ENCODE results near the gene HOXC11. TPM values are rescaled to one million over a fixed set of nuclear protein-coding genes. Genes with fewer than 3 reads are reported as not detected.

HOXC11 gene
- total and polyA plus RNA-seq, 2 experiments from 2014 or later = not detected

DNA sequence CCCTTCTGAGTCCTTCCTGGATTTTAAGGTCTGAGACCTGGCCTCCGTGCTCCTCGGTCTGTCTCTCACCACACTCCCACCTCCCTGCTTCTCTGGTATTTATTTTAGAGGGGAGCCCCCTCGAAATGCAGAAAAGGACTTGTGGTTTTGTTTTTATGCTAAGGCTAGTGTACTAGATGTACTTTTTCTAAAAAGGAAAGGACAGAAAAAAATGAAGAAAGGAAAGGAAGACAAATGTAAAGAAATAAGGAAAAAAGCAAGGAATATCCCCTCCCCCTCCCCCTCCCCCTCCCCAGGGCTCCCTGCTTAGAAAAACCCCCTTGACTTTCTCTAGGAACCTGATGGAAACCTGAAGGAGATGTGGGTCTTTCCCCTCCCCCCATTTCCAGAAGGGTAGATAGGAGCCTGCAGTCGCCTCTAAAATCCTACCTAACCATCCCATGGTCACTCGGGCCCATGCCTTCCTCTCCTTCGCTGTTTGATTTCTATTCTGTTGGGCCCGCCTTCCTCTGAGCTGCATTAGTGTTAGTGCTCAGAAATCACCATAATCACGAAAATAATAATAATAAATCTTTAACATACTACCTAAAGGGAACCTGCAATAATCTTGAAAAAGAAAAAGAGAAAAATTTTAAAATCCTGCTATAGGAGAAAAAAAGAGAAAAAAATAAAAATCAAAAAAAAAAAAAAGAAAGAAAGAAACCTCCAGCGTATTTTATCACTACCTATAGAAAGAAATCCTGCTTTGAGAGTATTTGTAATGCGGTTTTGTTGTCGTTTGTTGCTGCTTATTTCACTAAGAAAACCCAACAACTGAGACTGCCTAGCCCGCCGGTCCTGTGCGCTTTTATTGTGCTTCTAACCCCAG lies 39.0 kb downstream of the HOXC11 start (continued):
- TF ChIP-seq, protein P1, sequence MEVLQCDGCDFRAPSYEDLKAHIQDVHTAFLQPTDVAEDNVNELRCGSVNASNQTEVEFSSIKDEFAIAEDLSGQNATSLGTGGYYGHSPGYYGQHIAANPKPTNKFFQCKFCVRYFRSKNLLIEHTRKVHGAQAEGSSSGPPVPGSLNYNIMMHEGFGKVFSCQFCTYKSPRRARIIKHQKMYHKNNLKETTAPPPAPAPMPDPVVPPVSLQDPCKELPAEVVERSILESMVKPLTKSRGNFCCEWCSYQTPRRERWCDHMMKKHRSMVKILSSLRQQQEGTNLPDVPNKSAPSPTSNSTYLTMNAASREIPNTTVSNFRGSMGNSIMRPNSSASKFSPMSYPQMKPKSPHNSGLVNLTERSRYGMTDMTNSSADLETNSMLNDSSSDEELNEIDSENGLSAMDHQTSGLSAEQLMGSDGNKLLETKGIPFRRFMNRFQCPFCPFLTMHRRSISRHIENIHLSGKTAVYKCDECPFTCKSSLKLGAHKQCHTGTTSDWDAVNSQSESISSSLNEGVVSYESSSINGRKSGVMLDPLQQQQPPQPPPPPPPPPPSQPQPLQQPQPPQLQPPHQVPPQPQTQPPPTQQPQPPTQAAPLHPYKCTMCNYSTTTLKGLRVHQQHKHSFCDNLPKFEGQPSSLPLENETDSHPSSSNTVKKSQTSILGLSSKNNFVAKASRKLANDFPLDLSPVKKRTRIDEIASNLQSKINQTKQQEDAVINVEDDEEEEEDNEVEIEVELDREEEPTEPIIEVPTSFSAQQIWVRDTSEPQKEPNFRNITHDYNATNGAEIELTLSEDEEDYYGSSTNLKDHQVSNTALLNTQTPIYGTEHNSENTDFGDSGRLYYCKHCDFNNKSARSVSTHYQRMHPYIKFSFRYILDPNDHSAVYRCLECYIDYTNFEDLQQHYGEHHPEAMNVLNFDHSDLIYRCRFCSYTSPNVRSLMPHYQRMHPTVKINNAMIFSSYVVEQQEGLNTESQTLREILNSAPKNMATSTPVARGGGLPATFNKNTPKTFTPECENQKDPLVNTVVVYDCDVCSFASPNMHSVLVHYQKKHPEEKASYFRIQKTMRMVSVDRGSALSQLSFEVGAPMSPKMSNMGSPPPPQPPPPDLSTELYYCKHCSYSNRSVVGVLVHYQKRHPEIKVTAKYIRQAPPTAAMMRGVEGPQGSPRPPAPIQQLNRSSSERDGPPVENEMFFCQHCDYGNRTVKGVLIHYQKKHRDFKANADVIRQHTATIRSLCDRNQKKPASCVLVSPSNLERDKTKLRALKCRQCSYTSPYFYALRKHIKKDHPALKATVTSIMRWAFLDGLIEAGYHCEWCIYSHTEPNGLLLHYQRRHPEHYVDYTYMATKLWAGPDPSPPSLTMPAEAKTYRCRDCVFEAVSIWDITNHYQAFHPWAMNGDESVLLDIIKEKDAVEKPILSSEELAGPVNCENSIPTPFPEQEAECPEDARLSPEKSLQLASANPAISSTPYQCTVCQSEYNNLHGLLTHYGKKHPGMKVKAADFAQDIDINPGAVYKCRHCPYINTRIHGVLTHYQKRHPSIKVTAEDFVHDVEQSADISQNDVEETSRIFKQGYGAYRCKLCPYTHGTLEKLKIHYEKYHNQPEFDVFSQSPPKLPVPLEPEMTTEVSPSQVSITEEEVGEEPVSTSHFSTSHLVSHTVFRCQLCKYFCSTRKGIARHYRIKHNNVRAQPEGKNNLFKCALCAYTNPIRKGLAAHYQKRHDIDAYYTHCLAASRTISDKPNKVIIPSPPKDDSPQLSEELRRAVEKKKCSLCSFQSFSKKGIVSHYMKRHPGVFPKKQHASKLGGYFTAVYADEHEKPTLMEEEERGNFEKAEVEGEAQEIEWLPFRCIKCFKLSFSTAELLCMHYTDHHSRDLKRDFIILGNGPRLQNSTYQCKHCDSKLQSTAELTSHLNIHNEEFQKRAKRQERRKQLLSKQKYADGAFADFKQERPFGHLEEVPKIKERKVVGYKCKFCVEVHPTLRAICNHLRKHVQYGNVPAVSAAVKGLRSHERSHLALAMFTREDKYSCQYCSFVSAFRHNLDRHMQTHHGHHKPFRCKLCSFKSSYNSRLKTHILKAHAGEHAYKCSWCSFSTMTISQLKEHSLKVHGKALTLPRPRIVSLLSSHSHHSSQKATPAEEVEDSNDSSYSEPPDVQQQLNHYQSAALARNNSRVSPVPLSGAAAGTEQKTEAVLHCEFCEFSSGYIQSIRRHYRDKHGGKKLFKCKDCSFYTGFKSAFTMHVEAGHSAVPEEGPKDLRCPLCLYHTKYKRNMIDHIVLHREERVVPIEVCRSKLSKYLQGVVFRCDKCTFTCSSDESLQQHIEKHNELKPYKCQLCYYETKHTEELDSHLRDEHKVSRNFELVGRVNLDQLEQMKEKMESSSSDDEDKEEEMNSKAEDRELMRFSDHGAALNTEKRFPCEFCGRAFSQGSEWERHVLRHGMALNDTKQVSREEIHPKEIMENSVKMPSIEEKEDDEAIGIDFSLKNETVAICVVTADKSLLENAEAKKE (CRISPR knock-in tag; IDR thresholded peaks at IDR 0.05) = no peak
- TF ChIP-seq EZH2phosphoT487 (IDR thresholded peaks at IDR 0.05; ENCODE audit: unreplicated experiment) (peak; percentile 6), POLR2AphosphoS5 (IDR thresholded peaks at IDR 0.05; ENCODE audit: low read depth) (no peak)

GRCh38 chr12:54012631-54013409 lies 39.9 kb downstream of the HOXC11 start:
- Mint-ChIP-seq H3K27me3 (ENCODE audit: insufficient read depth, low read depth, poor library complexity) (peaks cover 99% of the 10 kb centered on the region), H3K4me1 (peaks cover 33% of the 10 kb centered on the region), H3K36me3 (ENCODE audit: low read depth) (no peaks in the 10 kb centered on the region), H3K4me3 (no peak overlapping the region), H3K9me3 (no peaks in the 10 kb centered on the region; the same call in 2 of the 3 replicates), H3K27ac (no peak overlapping the region)
- no peak overlapping the region for H3K4me3 ChIP-seq
- no peaks in the 10 kb centered on the region for H3K9me2 ChIP-seq (ENCODE audit: insufficient read depth)
- no peak overlapping the region for H3K4me2 ChIP-seq
- no peaks in the 10 kb centered on the region for H3K79me2 ChIP-seq (replicated peaks; ENCODE audit: insufficient read depth)
- H3K4me1 ChIP-seq (ENCODE audit: insufficient read depth) = peaks cover 50% of the 10 kb centered on the region
- TF ChIP-seq EZH2 (IDR thresholded peaks at IDR 0.05; ENCODE audit: low read depth, unreplicated experiment) = peak; percentile 62
- TF ChIP-seq POLR2AphosphoS5 (IDR thresholded peaks at IDR 0.05; ENCODE audit: low read depth) = no peak
- TF ChIP-seq CTCF (conservative IDR thresholded peaks at IDR 0.05; ENCODE audit: low read depth in 2 of 2) = peak in 1 of 2 experiments; percentile 20; a peak in 2 of 4 replicates
- ATAC-seq (no peak), DNase-seq (ENCODE audit: low spot score) (no peak)
- H3K36me3 ChIP-seq (ENCODE audit: insufficient read depth) = no peaks in the 10 kb centered on the region
- no peak overlapping the region for H2AFZ ChIP-seq
- H3F3A ChIP-seq (replicated peaks; ENCODE audit: low read depth) = peaks cover 31% of the 10 kb centered on the region
- no peak overlapping the region for H3K27ac ChIP-seq (ENCODE audit: low read depth)
- peaks cover 100% of the 10 kb centered on the region for H3K27me3 ChIP-seq (ENCODE audit: insufficient read depth)
- H4K20me1 ChIP-seq (replicated peaks; ENCODE audit: insufficient read depth) = peaks cover 25% of the 10 kb centered on the region

Data from GM23338 (cell line).